Calu3 (cell line): ENCODE results near the gene DEFB115. TPM values are rescaled to one million over a fixed set of nuclear protein-coding genes. Genes with fewer than 3 reads are reported as not detected.

Source experiments
- BruUV-seq: library from RNA; stranded (reverse); fragments of 400-500 nt; replicated peaks from 2 replicates; lab custom pipeline; 2021; lab: Mats Ljungman, UMichigan
- CTCF ChIA-PET: fragments of 300-600 bp; sonication (Branson Sonifier 250); formaldehyde crosslinking; loops from one replicate; lab custom pipeline; 2022; ENCODE audit warnings: antibody characterized with exemption; lab: Charles Lee
- DNase-seq: peaks from one replicate; pipeline ENCODE4 v3.0.0; 2022
- H3K27ac Mint-ChIP-seq: one replicate; pipeline ENCODE4 v1.8.0; 2022; ENCODE audit warnings: mixed read lengths; ENCODE audit not compliant: unreplicated experiment
- H3K27me3 Mint-ChIP-seq: one replicate; pipeline ENCODE4 v1.8.0; 2022; ENCODE audit warnings: mixed read lengths; ENCODE audit not compliant: unreplicated experiment
- H3K36me3 Mint-ChIP-seq: one replicate; pipeline ENCODE4 v1.8.0; 2022; ENCODE audit warnings: mild to moderate bottlenecking, moderate library complexity, mixed read lengths; ENCODE audit not compliant: insufficient read depth, unreplicated experiment
- H3K4me1 Mint-ChIP-seq: one replicate; pipeline ENCODE4 v1.8.0; 2022; ENCODE audit warnings: mild to moderate bottlenecking, low read depth, mixed read lengths; ENCODE audit not compliant: unreplicated experiment
- H3K4me3 Mint-ChIP-seq: one replicate; pipeline ENCODE4 v1.8.0; 2022; ENCODE audit warnings: mild to moderate bottlenecking, low read depth, moderate library complexity, mixed read lengths; ENCODE audit not compliant: unreplicated experiment
- H3K9me3 Mint-ChIP-seq: one replicate; pipeline ENCODE4 v1.8.0; 2022; ENCODE audit warnings: low read depth, mixed read lengths; ENCODE audit not compliant: unreplicated experiment
- intact Hi-C: fragments of 100-400 bp; cut with micrococcal nuclease; formaldehyde crosslinking; loops from one replicate; pipeline ENCODE4 v1.10.0; 2022; ENCODE audit not compliant: unreplicated experiment
- total RNA-seq: library from RNA; stranded (reverse); gene quantifications from 2 replicates; pipeline ENCODE4 v1.2.3, GENCODE V29; 2022
- TF ChIP-seq, protein P1 (sequence below): fragments of 200-600 bp; IDR thresholded peaks from one replicate; pipeline ENCODE4 v1.8.0; 2022; ENCODE audit warnings: antibody characterized with exemption; ENCODE audit not compliant: unreplicated experiment

Gene DEFB115
- total RNA-seq, 1 experiment from 2014 or later = not detected

DNA sequence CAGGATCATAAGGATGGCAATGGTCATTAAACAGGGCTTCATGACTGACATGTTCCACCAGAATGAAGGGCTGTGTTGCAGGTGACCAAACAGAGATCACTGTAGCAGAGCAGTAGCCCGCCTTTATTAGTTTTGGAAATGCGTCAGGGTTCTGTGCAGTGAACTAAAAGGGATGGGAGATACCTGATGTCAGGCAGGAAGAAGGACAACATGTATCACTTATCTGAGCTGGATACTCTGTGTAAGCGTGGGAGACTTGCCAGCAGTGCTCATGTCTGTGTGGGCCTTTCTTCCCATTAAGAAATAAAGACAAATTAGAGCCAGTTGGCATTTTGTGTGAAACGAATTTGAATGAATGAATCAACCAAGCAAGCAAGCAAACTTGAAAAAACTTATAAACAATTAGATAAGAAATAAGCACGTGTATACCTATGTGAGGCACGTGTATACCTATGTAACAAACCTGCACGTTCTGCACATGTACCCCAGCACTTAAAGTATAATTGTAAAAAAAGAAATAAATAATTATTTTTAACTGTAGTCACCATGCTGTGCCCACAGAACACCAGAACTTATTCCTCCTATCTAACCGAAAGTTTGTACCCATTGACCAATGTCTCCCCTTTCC is 51.2 kb downstream of the DEFB115 start, which contains the start of gene DEFB116:
Gene DEFB116, minus strand, starts transcription at position 51 of the 628 bp plus-strand sequence. Its CDS starts 0 bp downstream, at position 51.
- CTCF ChIA-PET = no interaction called here
- intact Hi-C loops = no loop called here
- DNase-seq = no peak
- H3K27ac Mint-ChIP-seq = no peak within 1 kb of the TSS
- H3K4me1 Mint-ChIP-seq = no peaks in the 10 kb centered on the region
- no peak within 1 kb of the TSS for H3K4me3 Mint-ChIP-seq
- no peaks in the 10 kb centered on the region for H3K36me3 Mint-ChIP-seq
- TF ChIP-seq, protein P1, sequence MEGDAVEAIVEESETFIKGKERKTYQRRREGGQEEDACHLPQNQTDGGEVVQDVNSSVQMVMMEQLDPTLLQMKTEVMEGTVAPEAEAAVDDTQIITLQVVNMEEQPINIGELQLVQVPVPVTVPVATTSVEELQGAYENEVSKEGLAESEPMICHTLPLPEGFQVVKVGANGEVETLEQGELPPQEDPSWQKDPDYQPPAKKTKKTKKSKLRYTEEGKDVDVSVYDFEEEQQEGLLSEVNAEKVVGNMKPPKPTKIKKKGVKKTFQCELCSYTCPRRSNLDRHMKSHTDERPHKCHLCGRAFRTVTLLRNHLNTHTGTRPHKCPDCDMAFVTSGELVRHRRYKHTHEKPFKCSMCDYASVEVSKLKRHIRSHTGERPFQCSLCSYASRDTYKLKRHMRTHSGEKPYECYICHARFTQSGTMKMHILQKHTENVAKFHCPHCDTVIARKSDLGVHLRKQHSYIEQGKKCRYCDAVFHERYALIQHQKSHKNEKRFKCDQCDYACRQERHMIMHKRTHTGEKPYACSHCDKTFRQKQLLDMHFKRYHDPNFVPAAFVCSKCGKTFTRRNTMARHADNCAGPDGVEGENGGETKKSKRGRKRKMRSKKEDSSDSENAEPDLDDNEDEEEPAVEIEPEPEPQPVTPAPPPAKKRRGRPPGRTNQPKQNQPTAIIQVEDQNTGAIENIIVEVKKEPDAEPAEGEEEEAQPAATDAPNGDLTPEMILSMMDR = no peak
- H3K27me3 Mint-ChIP-seq = no peaks in the 10 kb centered on the region
- no peaks in the 10 kb centered on the region for H3K9me3 Mint-ChIP-seq
- BruUV-seq = no TSS peak

Other genes starting within 250 kb of the DEFB115 start
- not detected in 2 replicates for gene DEFB116, start 50.9 kb downstream of the DEFB115 start, total RNA-seq
- not detected in 2 replicates for gene DEFB118, start 110.9 kb downstream of the DEFB115 start, total RNA-seq
- not detected in 2 replicates for gene DEFB119, start 132.9 kb downstream of the DEFB115 start, total RNA-seq
- gene DEFB121, start 148.6 kb downstream of the DEFB115 start, total RNA-seq = not detected in 2 replicates
- gene DEFB123, start 183.0 kb downstream of the DEFB115 start, total RNA-seq = not detected in 2 replicates
- gene DEFB124, start 217.5 kb downstream of the DEFB115 start, total RNA-seq = not detected in 2 replicates
- not detected in 2 replicates for gene REM1, start 217.6 kb downstream of the DEFB115 start, total RNA-seq